ENCODE results near the gene RPSA.

RPSA gene

DNA sequence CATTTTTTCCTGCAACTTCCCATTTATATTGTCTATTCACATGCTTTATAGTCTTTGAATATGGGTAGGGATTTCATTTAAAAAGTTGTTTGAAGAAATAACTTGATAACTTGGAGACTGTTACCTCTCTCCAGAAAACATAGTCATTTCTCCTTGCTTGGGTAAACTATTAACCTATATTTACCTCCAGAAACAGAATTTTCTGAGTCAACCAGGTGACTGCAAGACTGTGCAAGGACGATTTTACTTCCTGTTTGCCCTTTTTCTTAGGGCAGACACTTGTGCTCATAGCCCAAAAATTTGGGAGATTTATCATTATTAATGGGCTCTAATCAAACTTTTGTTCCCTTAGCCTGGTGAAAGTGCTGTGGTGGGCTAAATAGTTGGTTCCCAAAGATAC is 46.6 kb downstream of the RPSA start:
- TF ChIP-seq GATA2 (IDR thresholded peaks at IDR 0.05; ENCODE audit: low read depth, low read length) (no peak), GATA3 (IDR thresholded peaks at IDR 0.05; ENCODE audit: low read depth, low read length) (no peak)

DNA sequence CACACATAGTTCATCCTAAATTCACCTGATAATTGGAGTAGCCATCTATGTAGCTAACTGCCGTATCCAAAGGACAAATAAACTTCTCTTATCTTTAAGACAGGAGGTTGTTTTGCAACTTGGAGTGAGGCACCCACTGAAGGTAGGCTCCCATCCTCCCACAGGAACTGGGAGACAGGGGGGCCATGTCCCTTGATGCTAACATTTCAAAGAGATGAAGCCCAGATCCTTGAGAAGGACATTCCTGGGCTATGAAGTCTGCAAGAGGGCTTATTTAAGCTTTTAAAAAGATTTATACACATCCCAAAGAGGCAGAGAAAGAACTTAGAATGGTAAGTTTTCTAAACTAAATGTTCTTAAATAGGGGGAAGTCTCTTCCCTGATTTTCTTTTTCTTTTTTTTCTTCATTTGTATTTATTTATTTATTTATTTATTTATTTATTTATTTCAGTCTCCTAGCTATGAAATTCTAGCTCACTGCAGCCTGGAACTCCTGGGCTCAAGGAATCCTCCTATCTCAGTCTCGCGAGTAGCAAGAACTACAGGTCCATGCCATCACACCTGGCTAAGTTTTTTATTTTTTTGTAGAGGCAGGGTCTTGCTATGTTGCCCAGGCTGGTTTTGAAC is 48.2 kb downstream of the RPSA start:
- TF ChIP-seq GATA3 (IDR thresholded peaks at IDR 0.05; ENCODE audit: low read depth, low read length) (no peak), GATA2 (IDR thresholded peaks at IDR 0.05; ENCODE audit: low read depth, low read length) (no peak)

DNA sequence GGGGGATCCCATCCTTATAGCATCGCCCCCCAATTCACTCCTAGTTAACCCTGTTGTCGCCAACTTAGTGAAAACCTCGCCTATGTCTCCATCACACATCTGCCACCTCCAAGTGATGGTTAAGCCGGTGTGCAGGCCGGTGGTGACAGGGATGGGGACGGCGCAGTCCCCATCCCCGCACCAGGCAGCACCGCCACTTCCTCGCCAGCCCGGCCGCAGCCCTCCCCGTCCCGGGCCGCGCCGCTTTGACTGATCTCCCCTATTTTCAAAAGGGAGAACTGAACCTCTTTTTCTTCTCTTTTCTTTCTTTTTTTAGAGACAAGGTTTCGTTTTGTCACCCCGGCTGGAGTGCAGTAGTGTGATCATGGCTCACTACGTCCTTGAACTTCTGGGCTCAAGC is 49.6 kb downstream of the RPSA start:
- no peak for TF ChIP-seq GATA2 (IDR thresholded peaks at IDR 0.05; ENCODE audit: low read depth, low read length)
- no peak for TF ChIP-seq GATA3 (IDR thresholded peaks at IDR 0.05; ENCODE audit: low read depth, low read length)

DNA sequence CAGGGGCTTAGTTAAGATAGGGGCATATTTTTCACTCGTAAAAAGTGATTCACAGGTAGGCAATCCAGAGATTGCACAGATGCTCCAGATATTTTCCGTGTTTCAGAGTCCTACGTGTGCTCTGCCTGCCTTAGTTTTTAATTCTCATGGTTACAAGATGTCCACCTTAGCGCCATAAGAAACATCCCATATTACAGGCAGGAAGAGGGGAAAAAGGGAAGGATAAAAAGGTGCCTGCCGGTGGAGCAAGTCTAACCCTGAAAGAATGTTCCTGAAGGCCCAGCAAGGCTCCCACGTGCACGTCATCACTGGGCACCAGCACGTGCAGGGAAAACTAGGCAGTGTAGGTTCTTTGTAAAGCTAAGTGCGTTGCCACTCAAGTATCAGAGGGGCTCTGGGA is 50.8 kb downstream of the RPSA start:
- TF ChIP-seq GATA2 (IDR thresholded peaks at IDR 0.05; ENCODE audit: low read depth, low read length): no peak
- no peak for TF ChIP-seq GATA3 (IDR thresholded peaks at IDR 0.05; ENCODE audit: low read depth, low read length)

DNA sequence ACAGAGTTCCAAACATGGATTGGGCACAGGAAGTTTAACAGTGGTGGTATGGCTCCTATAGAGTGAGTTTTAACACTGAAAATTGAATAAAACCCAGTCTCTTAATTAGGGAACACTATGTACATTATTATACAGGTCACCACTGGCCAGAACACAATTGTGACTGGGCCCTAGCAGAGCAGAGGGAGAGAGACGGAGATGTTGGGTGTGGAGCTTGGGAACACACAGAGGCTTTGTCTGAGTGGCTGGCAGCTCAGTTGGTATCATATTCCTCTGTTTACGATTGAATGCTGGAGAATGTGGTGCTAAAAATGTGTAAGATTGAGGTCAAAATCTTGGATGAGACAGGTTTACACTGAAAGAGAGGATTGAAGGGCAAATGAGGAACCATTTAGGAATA is 54.2 kb downstream of the RPSA start:
- TF ChIP-seq GATA2 (IDR thresholded peaks at IDR 0.05; ENCODE audit: low read depth, low read length): no peak
- no peak for TF ChIP-seq GATA3 (IDR thresholded peaks at IDR 0.05; ENCODE audit: low read depth, low read length)

Data from SH-SY5Y (cell line).